Measurements from ENCODE around the gene DCC.

Gene DCC

DNA sequence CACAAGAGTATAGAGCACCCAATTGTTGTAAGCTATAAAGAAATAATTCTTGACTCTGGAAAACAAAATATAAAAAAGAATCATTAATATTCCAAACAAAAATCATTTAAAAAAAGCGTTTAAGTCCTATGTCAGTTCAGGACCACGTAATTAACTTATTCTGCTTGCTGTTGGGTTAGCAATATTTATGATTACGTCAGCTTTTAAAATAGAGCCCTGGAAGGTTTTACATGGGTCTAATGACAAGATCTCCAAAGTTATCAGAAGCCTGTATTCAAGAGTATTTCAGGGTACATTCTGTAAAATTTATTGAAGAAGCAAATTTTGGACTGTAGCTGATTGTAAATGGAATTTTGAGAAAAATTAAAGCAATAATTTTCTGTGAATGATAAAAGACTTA is 521.6 kb downstream of the DCC start:
- no peak overlapping the region for H3K27ac ChIP-seq
- H3K9ac ChIP-seq (ENCODE audit: insufficient read length): no peak overlapping the region
- H3K36me3 ChIP-seq (ENCODE audit: insufficient read depth, low read length): no peaks in the 10 kb centered on the region
- no peaks in the 10 kb centered on the region for H3K9me3 ChIP-seq (ENCODE audit: low read depth, low read length)
- TF ChIP-seq EZH2 (IDR thresholded peaks at IDR 0.05) (no peak), POLR2AphosphoS5 (IDR thresholded peaks at IDR 0.05; ENCODE audit: borderline replicate concordance, low read depth, low read length) (no peak), FOXP2 (optimal IDR thresholded peaks at IDR 0.05; ENCODE audit: control extremely low read depth, extremely low read length, insufficient read depth) (no peak)
- no peak for DNase-seq (ENCODE audit: low read depth, low spot score)
- no peak overlapping the region for H3K4me3 ChIP-seq

- Histone ChIP-seq H3K36me3 (ENCODE audit: insufficient read depth, low read length) (no peaks in the 10 kb centered on the region), H3K27ac (no peak overlapping the region), H3K4me3 (no peak overlapping the region), H3K9me3 (ENCODE audit: low read depth, low read length) (no peaks in the 10 kb centered on the region), H3K9ac (ENCODE audit: insufficient read length) (no peak overlapping the region)
- TF ChIP-seq FOXP2 (optimal IDR thresholded peaks at IDR 0.05; ENCODE audit: control extremely low read depth, extremely low read length, insufficient read depth): no peak
- DNase-seq (ENCODE audit: low read depth, low spot score): no peak
These were observed 529.4 kb downstream of the DCC start for GRCh38 chr18:52869349-52869923.

- Histone ChIP-seq H3K9me3 (ENCODE audit: low read depth, low read length) (no peaks in the 10 kb centered on the region), H3K27ac (no peak overlapping the region), H3K4me3 (no peak overlapping the region), H3K36me3 (ENCODE audit: insufficient read depth, low read length) (no peaks in the 10 kb centered on the region), H3K9ac (ENCODE audit: insufficient read length) (no peak overlapping the region)
- DNase-seq (ENCODE audit: low read depth, low spot score): no peak
- TF ChIP-seq POLR2AphosphoS5 (IDR thresholded peaks at IDR 0.05; ENCODE audit: borderline replicate concordance, low read depth, low read length) (no peak), FOXP2 (optimal IDR thresholded peaks at IDR 0.05; ENCODE audit: control extremely low read depth, extremely low read length, insufficient read depth) (no peak), EZH2 (IDR thresholded peaks at IDR 0.05) (no peak)
These were observed 530.2 kb downstream of the DCC start for GRCh38 chr18:52869942-52870907.

DNA sequence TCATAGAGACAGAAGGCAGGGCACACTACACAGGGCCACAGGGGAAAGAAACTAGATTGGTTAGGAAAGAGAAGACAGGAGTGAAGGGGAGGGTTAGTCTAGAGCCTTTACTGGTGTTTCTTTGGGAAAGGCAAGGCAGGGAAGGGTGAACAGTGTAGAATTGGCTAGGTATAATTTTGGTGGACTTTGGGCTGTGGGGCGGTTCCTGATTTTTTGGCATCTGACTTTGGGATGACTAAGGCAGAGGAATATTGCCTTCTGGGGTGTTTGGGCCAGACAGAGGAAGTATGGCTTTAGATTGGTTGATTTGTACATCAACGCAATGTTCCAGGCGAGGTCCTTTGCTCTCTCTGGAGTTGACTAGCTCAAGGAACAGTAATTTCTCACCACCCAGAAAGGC is 534.8 kb downstream of the DCC start:
- no peak for DNase-seq (ENCODE audit: low read depth, low spot score)
- no peak overlapping the region for H3K4me3 ChIP-seq
- no peak for TF ChIP-seq FOXP2 (optimal IDR thresholded peaks at IDR 0.05; ENCODE audit: control extremely low read depth, extremely low read length, insufficient read depth)
- no peak for TF ChIP-seq POLR2AphosphoS5 (IDR thresholded peaks at IDR 0.05; ENCODE audit: borderline replicate concordance, low read depth, low read length)
- TF ChIP-seq EZH2 (IDR thresholded peaks at IDR 0.05): no peak
- H3K9ac ChIP-seq (ENCODE audit: insufficient read length): no peak overlapping the region
- no peaks in the 10 kb centered on the region for H3K36me3 ChIP-seq (ENCODE audit: insufficient read depth, low read length)
- H3K27ac ChIP-seq: no peak overlapping the region
- H3K9me3 ChIP-seq (ENCODE audit: low read depth, low read length): no peaks in the 10 kb centered on the region

DNA sequence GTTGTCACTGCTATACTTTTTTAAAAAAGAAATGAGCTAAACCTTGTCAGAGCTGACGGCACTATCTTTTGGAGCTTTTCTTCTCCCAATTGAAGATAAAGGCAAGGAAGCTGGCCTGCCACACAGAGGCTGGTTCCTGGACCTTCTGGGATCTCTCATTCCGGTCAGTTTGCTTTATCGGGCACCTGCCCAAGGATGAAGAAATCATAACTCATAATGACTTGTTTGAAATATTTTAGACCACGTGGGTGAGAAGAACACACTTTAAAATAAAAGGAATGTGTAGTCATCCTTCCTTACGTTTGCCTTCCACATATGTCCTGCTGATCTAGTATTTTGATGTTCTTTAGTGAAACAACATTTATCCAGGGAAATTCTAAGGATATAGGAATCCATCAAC is 535.7 kb downstream of the DCC start:
- no peak for TF ChIP-seq FOXP2 (optimal IDR thresholded peaks at IDR 0.05; ENCODE audit: control extremely low read depth, extremely low read length, insufficient read depth)
- no peak for TF ChIP-seq EZH2 (IDR thresholded peaks at IDR 0.05)
- TF ChIP-seq POLR2AphosphoS5 (IDR thresholded peaks at IDR 0.05; ENCODE audit: borderline replicate concordance, low read depth, low read length): no peak
- Histone ChIP-seq H3K9me3 (ENCODE audit: low read depth, low read length) (no peaks in the 10 kb centered on the region), H3K4me3 (no peak overlapping the region), H3K9ac (ENCODE audit: insufficient read length) (no peak overlapping the region), H3K27ac (no peak overlapping the region), H3K36me3 (ENCODE audit: insufficient read depth, low read length) (no peaks in the 10 kb centered on the region)
- DNase-seq (ENCODE audit: low read depth, low spot score): no peak

DNA sequence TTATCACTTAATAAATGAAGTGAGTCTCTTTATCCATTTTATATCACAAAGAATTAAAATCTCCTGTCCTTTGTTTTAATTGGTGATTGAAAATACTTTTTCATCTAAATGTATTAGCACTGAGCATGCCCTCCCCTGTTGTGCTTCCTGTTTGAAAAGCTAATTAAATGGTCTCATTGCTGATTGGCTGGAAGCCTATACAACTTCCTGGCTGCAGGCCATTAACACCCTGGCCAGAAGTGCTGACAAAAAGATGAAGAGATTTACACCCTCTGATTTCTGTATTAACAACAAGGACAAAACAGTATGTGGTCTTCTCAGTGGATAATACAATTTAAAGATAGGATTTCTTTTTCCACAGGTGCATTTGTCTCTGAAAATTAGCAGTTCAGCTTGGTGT is 548.0 kb downstream of the DCC start:
- no peaks in the 10 kb centered on the region for H3K36me3 ChIP-seq (ENCODE audit: insufficient read depth, low read length)
- H3K27ac ChIP-seq: peak overlapping the region; percentile 56; the same call in 1 of the 2 replicates
- H3K9me3 ChIP-seq (ENCODE audit: low read depth, low read length): no peaks in the 10 kb centered on the region
- TF ChIP-seq POLR2AphosphoS5 (IDR thresholded peaks at IDR 0.05; ENCODE audit: borderline replicate concordance, low read depth, low read length): no peak
- no peak for TF ChIP-seq EZH2 (IDR thresholded peaks at IDR 0.05)
- no peak for TF ChIP-seq FOXP2 (optimal IDR thresholded peaks at IDR 0.05; ENCODE audit: control extremely low read depth, extremely low read length, insufficient read depth)
- DNase-seq (ENCODE audit: low read depth, low spot score): no peak
- peak overlapping the region; percentile 12 for H3K4me3 ChIP-seq
- H3K9ac ChIP-seq (ENCODE audit: insufficient read length): no peak overlapping the region

GRCh38 chr18:52894801-52895200 is 554.8 kb downstream of the DCC start:
- Histone ChIP-seq H3K9ac (ENCODE audit: insufficient read length) (no peak overlapping the region), H3K36me3 (ENCODE audit: insufficient read depth, low read length) (no peaks in the 10 kb centered on the region), H3K27ac (no peak overlapping the region), H3K9me3 (ENCODE audit: low read depth, low read length) (no peaks in the 10 kb centered on the region), H3K4me3 (no peak overlapping the region)
- no peak for DNase-seq (ENCODE audit: low read depth, low spot score)
- no peak for TF ChIP-seq FOXP2 (optimal IDR thresholded peaks at IDR 0.05; ENCODE audit: control extremely low read depth, extremely low read length, insufficient read depth)
- TF ChIP-seq EZH2 (IDR thresholded peaks at IDR 0.05): no peak
- no peak for TF ChIP-seq POLR2AphosphoS5 (IDR thresholded peaks at IDR 0.05; ENCODE audit: borderline replicate concordance, low read depth, low read length)

GRCh38 chr18:52897611-52898484 is 557.9 kb downstream of the DCC start:
- Histone ChIP-seq H3K36me3 (ENCODE audit: insufficient read depth, low read length) (no peaks in the 10 kb centered on the region), H3K4me3 (no peak overlapping the region), H3K9ac (ENCODE audit: insufficient read length) (peak overlapping the region; percentile 47), H3K27ac (peak overlapping the region; percentile 56), H3K9me3 (ENCODE audit: low read depth, low read length) (no peaks in the 10 kb centered on the region)
- DNase-seq (ENCODE audit: low read depth, low spot score): no peak
- TF ChIP-seq FOXP2 (optimal IDR thresholded peaks at IDR 0.05; ENCODE audit: control extremely low read depth, extremely low read length, insufficient read depth) (no peak), EZH2 (IDR thresholded peaks at IDR 0.05) (no peak), POLR2AphosphoS5 (IDR thresholded peaks at IDR 0.05; ENCODE audit: borderline replicate concordance, low read depth, low read length) (no peak)

Measured in SK-N-MC (cell line).